HL-60/S4 treated with phorbol 12-myristate 13-acetate at 8.2 ng/mL for 4 days and 3 days (cell line): Measurements from ENCODE around the gene STMN1.
"Not testable (repeated sequence)": the region's sequence is repeated elsewhere in the genome, so short reads cannot be mapped to it uniquely, and the experiment has no call there.

ENCODE experiments used
- in situ Hi-C: fragments of 300-500 bp; cut with MboI; formaldehyde crosslinking; loops from 2 replicates; pipeline ENCODE4 v1.15.0; 2022; ENCODE audit warnings: low sequenced_read_pairs

The STMN1 gene

DNA sequence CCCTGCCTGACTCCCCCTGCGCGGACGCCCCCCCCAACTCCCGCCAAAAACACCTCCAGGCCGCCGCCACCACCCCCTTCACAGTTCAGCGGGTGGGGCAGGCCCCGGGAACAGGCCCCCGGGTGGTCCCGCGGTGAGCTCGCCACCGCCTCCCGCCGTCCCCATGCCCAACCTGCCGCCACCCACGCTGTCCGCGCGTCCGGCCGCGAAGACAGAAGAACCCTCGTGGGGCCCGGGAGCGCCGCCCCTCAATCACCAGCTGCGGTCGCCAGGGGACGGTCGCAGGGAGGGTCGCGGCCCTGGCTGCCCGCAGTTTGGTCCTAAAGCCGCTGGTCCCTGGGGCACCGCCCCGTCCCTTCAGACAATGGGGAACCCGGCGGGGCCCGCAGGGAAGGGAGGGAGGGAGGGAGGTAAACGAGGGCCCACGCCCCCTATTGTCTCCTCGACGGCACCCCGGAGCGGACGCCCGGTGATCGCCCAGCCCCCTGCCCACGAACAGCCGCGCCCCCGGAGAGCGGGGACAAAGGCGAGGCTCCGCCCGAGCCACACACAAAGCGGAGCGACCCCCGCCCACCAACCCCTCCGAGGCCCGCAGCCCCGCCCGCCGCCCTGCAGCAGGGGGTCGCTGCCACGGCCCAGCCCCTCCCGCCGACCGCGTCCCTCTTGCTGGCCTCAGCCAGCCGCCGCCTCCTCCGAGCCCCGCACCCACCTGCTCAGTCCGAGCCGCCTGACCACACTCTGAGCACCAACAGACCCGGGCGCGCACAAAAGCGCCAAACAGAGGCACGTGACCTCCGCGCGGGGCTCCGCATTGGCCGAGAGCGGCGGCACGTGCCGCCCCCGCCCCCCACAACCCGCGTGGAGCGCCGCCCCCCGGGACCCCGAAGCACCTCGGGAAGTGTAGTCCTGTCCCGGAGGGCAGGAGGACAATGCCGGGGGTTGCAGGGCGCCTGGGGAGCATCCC, at the start of gene STMN1:
Gene STMN1, minus strand, starts transcription at position 740 of the 964 bp plus-strand sequence. CDS start 1,743 bp downstream, outside the sequence.
- in situ Hi-C loops, result no loop called here

DNA sequence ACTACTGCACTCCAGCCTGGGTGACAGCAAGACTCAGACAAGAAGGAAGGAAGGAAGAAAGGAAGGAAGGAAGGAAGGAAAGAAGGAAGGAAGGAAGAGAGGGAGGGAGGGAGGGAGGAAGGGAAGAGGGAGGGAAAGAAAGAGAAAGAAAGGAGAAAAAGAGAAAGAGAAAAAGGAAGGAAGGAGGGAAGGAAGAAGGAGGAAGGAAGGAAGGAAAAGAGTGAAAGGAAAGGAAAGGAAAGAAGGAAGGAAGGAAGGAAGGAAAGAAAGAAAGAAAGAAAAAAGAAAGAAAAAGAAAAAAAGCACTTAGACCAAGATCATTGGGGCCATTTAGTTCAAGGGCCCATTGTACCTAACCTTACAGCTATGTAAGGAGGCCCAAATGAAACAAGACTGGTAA, 49.3 kb upstream of the STMN1 start:
- in situ Hi-C loops, result no loop called here

DNA sequence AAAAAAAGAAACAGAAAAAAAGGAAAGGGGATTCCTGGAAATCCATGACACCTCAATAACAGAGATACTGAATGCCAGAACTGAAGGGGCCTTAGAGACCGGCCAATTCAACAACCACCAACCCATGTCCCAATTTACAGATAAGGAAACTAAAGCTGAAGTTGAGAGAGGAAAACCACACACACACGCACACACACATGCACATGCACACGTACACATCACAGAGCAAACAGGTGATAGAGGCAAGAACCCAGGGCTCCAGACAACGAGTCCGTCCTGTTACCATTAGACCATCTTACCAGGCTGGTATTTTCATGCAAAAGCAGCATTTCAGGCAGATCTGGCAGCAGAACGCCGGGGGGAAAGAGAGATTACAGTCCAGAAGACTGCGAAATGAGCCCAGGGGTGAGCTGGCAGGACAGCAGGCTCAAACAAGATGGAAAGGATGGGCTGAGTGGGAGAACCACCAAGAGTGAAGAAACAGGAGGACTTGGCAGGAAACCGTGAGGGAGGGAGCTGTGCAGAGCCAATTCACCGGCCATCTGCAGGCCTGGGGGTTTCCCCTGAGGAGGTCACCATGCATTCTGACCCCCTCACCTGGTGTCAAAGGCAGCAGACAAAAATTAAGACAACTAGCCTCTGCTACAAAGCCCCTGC, 48.2 kb upstream of the STMN1 start:
- in situ Hi-C loops, result no loop called here

DNA sequence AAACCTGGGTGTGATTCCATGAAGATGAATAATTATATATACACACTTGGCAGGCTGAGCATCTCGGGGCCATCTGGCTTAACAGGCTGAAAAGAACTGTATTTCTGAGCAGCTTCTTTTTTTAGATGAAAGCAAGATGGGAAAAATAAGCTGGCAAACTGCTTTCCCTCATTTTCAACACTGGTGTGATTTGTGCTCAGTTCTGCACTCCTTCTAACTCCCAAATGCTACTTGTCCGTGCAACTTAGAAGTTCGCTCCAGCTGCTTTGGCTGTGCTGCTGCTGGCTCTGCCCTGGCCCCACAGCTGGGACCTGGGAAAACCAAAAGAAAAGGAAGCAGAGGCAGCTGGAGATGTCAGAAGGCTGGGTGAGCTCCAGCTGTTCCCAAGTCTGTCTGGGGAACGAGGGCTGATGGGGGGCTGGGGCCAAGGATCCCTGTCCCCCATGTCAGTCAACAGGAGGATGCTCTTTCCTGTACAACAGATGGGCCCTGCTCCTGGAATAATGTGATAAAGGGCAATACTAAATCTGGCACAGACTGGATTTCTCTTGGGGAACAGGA, 46.7 kb upstream of the STMN1 start:
- in situ Hi-C loops, result no loop called here

DNA sequence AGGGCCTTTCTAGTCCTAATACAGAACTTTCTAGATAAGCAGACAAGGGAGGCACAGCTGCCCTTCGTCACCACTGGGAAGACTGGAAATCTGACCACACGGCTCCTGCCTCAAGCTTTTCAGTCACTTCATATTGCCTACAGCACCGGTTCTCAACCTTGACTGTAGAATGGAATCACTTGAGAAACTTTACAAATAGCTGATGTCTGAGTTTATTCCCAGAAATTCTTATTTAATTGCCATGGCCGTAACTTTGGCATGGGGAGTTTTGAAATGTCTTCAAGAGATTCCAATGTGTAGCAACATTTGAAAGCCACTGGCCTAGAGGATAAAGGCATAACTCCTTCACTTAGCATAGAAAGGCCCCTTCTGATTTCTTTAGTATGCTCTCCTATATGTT, 42.4 kb upstream of the STMN1 start:
- in situ Hi-C loops, result no loop called here

DNA sequence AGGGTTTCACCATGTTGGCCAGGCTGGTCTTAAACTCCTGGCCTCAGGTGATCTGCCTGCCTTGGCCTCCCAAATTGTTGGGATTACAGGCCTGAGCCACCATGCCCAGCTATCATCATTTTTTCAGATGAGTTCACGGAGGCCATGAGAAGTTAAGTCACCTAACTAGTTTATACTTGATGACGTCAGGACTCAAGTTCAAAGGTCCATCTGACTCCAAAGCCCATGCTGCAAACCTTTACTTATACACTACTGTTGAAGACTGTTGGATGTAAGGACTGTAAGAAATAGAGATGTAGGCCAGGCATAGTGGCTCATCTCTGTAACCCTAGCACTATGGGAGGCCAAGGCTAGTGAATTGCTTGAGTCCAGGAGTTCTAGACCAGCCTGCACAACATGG, 40.8 kb upstream of the STMN1 start:
- in situ Hi-C loops, result no loop called here

DNA sequence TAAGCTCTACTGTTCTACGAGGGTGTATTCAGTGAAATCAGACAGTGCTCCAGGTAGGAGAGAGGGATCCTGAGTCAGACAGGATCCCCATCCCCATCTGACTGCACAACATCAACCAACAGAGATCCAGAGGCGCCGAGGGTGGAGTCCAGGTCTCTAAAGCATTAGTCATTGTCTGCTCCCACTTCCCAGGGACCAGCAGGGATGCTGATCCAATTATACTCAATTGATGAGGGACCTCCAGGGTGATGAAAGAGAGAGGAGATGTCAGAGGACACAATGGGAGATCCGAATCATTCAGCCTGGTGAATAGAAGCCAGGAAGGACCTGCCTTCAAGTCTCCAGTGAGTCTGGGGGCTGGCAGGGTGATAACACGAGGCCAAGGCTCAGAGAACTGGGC, 39.5 kb upstream of the STMN1 start:
- in situ Hi-C loops, result no loop called here

DNA sequence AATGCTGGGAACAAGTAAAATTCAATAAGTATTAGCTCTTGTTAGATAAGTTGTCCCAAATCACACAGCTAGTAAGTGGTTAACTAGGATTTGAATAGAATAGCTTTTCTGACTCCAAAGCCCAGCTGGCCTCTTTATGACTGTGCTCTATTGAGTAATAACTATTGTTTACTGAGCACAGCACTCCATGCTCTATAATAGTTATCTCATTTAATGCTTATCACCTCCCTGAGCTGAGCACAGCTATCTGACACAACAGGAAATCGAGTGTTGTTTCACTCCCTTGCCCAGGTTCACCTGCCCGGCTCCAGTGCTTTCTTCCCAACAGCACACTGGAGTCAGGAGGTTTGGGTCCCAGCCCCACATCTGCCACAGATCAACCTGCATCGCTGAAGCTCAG, 38.8 kb upstream of the STMN1 start:
- in situ Hi-C loops, result no loop called here

DNA sequence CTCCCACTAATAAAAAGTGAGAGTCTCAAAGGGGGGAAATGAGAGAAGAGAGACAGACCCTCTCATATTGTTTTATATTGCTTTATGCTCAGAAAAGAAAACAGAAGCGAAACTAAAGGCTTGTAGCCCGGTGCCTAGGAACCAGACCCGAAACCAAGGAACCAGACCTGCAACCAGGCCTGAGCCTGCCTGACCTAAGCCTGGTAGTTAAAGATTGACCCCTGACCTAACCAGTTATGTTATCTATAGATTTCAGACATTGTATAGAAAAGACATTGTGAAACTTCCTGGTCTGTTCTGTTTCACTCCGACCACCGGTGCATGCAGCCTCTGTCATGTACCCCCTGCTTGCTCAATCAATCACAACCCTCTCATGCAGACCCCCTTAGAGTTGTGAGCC, 37.3 kb upstream of the STMN1 start:
- in situ Hi-C loops, result not testable (repeated sequence)

DNA sequence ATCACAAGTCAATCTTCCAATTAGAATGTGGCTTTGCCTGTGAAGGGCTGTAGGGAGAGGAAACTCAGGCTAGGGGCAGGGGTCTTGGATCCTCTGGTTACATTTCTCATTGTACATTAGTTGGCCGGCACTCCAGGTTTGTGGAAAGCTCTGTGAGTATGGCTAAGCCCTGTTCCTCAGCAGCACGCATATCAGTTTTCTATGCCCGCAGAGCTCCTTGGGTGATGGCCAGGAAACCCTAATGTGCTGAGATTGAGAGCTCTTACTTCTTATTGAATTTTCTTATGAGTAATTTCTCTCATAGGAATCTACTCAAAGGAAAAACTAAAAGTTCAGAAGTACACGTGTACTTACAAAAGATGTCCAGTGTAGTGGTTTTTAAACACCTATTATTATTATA, 30.7 kb upstream of the STMN1 start:
- in situ Hi-C loops, result no loop called here

DNA sequence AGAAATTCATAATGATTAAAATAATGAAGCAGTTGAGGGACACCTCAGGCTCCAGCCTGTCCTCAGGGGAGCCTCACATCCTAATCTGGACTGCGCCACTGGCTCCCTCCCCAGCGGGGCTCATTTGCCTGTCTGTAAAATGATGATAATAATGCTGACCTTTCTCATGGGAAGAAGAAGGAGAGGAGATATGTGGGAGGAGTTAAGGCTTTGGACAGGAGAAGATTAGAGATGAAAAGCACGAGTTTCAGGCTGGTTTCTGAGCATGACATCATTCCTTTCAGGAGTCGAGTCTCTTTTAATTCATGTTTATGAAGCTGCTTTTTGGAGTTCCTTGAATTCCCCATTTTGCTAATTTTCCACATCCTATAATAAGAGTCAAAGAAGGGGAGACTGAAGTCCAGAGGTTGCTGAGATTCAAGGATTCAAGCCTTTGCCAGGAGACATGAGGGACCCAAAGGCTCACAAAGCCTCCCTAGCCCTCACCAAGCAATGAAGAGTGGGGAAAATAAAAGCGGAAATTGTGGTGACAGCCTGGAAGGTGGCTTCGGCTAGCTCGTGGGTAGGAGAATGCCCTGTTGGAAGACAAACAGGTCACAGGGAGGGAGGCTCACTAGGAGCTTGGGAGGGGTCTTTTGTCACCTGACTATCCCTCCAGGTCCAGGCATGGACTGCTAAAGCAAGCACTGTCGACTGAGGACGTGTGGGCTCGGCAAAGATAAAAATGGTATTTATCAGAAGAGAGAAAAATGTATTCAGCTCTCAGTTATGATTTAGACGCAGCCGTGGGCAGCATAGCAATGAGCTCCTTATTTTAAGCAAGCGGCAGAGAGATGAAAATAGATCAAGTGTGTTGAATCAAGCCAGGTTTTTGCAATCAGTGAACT, 27.5 kb upstream of the STMN1 start:
- in situ Hi-C loops, result no loop called here

DNA sequence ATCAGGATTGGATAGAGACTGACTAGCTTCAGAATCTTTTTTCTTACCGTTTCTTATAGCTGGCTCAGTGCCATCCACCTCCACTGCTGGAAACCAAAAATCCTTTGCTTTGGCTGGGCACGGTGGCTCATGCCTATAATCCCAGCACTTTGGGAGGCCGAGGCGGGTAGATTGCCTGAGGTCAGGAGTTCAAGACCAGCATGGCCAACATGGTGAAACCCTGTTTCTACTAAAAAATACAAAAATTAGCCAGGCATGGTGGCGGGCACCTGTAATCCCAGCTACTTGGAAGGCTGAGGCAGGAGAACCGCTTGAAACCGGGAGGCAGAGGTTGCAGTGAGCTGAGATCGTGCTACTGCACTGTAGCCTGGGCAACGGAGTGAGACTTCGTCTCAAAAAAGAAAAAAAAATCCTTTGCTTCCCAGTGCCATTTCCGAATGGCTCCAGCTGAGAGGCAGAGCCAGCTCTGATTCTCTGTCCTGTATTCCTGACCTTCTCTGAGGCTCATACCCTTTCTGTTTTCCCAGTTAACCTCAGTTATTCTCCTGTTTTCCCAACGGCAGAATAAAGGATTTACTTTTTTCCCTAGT, 26.7 kb upstream of the STMN1 start:
- in situ Hi-C loops, result not testable (repeated sequence)

DNA sequence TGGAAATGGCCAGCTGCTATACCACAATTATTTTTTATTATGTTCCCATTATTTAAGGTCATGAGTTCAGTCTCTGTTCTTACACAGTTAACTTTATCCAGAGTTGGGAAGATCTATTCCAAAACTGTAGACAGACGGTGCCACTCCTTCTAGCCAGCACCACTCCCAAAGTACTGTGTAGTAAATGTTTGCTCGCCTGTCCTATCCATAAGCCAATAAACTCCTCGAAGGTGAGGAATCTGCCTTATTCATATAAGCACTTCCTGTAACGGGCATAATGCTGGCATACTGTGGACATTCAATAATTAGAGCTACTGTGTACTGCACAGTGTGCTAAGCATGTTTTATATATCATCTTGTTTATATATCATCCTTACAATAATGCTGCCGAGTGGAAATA, 26.1 kb upstream of the STMN1 start:
- in situ Hi-C loops, result no loop called here

DNA sequence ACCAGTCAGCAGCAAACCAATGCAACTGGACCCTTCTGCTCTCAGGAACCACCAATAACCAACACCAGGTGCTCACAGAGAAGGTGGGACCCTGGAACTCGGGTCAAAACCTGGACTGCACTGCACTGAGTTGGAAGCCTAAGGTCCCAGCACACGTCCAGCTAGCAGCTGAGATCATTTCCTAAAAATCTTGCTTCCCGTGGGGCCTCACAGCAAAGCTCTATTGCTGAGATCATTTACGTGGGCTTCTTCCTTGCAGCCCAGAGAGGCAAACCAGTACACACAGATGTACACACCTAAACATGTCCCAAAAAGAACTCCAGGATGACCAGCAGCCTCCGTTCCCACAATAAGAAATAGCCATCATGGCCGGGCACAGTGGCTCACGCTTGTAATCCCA, 22.8 kb upstream of the STMN1 start:
- in situ Hi-C loops, result no loop called here

DNA sequence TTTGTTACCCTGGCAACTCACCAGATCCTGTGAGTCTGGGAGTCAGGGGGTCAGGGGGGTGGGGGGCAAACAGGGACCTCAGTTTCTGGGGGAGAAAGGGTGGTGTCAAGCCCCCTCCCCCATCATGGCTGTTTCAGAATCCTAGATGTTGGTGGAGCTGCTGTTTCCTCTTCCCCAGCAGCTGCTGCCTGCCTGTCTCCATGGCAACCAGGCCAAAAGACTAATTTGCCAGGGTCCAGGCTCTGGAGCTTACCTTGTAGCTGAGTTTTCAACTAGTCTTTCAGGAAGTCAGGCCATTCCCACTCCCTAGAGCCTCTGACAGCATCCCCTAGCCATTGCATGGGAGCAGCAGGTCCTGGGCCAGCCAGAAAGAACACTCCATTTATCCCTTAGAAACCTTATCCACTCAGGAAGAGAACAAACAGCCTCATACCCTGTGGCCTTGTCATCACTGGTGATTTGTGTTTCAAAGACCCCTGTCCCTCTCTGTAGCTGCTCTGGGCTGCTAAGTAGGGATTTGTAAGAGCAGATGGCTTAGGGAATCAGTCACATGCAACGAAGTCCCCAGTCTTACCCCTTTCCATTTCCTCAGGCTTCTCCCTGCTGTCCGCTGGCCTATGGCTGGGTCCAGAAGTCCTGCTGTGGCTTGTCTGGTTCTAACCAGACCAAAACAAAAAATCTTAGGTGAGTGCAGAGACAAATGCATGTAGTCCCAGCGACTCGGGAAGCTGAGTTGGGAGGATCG, 21.5 kb upstream of the STMN1 start:
- in situ Hi-C loops, result no loop called here

DNA sequence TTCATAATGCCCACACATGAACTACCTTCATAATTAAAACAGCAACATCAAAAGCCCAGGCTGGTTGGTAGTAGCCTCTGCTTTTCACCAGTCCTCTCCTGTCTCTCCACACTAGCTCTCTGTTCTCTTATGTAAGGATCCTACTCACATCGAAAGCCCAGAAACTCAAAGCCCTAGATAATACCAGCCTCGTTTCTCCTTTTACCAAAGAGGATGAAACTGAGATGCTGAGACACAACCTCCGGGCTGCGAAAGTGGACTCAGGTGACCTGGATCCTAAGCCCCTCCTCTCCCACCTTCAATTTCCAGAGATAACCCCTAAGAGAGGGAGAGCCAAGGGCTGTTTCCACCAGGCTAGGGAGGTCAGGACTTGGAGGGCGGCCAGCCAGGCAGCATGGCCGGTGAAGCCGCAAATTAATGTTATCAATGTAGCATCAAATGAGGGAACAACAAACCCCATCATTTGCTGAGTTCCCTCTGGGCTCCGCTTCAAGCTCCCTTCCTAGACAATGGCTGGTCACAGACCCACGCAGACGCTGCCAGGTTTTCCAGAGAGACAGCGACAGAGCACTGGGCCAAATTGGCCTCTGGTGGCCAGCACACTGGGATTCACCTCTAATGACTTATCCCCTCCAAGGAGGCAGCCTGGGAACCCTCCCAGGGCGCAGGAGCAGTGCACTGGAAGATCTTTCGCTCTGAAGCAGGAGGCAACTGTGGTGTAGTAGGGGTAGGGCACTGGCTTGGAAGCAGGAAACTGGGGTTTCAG, 20.7 kb upstream of the STMN1 start:
- in situ Hi-C loops, result no loop called here

DNA sequence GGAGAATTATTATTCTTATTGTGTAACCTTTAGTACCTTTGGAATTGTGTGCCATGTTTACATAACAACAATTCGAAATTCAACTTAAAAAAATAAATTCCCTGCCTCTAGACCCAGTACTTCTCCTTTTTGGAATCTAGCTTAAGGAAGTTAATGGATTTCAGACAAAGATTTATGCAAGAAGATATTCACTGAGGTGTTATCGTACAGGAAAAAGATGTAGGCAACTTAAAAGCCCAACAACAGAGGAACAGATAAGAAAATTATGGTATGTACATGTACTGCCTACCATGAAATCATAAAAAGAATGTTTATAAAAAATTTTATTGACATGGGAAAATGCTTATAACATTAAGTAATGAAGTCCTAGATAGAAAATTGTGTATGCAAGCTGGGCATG, 18.2 kb upstream of the STMN1 start:
- in situ Hi-C loops, result no loop called here

DNA sequence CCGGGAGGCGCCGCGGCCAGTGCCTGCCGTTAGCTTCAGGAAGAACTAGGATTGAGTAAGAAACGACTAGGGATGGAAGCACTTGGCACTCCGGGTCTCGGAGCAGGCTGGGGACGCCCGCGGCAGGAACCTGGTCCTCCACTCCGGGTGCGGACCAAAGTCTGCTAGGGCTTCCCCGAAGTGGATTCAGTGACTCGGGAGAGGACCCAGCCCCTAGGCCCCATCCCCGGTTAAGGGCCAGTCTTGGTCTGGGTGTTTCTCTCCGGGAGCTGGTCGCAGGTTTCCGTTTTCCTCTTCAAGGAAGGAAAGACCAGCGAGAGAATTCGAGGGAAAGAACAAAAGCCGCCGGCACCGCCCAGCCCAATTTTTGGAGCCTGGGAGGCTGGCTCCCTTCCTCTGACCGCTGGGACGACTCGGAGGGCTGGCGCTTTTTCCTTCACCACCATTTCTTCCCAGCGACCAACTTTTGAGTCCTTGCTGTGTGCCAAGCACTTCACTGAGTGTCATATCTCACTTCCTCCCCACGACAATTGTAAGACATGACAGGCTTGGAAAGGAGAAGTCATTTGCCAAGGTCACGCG, 16.8 kb upstream of the STMN1 start:
- in situ Hi-C loops, result no loop called here
